CD14-positive monocyte (primary cell): ENCODE results near the gene TSPOAP1. TPM values are rescaled to one million over a fixed set of nuclear protein-coding genes. Genes with fewer than 3 reads are reported as not detected.

Experiments
- DNase-seq, 3 donors: peaks; one replicate each; pipeline ENCODE4 v3.0.0-alpha.2; 2011 to 2022
- H2AFZ ChIP-seq: 2 replicates; pipeline ENCODE4 v1.6.0; 2012; ENCODE audit warnings: mild to moderate bottlenecking, low read depth, low read length, inconsistent platforms; ENCODE audit not compliant: insufficient read depth, poor library complexity, severe bottlenecking
- H3K27ac ChIP-seq, 2 donors: 1 replicate in 1 of 2; 2 replicates in 1 of 2; pipeline ENCODE4 v1.5.1; 2012 to 2013; ENCODE audit warnings: low read length in 2 of 2, control low read depth in 1 of 2, inconsistent platforms in 1 of 2, low read depth in 1 of 2, mild to moderate bottlenecking in 1 of 2
- H3K27me3 ChIP-seq, 2 donors: one replicate each; pipeline versions ENCODE4 v1.6.0 to v1.6.1; 2011 to 2013; ENCODE audit warnings: low read length in 2 of 2; ENCODE audit not compliant: control insufficient read depth in 2 of 2, insufficient read depth in 2 of 2
- H3K36me3 ChIP-seq, 2 donors: replicated peaks in 1 of 2; 1 replicate in 1 of 2; 2 replicates in 1 of 2; pipeline versions ENCODE4 v1.5.1 to v1.6.1; 2012 to 2013; ENCODE audit warnings: low read length in 2 of 2, control low read depth in 1 of 2, inconsistent platforms in 1 of 2, mild to moderate bottlenecking in 1 of 2; ENCODE audit not compliant: insufficient read depth in 2 of 2, control insufficient read depth in 1 of 2
- H3K4me1 ChIP-seq, 2 donors: 1 replicate in 1 of 2; 2 replicates in 1 of 2; pipeline versions ENCODE4 v1.5.1 to v1.6.1; 2012 to 2013; ENCODE audit warnings: low read length in 2 of 2, control low read depth in 1 of 2, inconsistent platforms in 1 of 2, mild to moderate bottlenecking in 1 of 2, moderate library complexity in 1 of 2; ENCODE audit not compliant: insufficient read depth in 2 of 2, control insufficient read depth in 1 of 2
- H3K4me2 ChIP-seq: replicated peaks from 2 replicates; pipeline ENCODE3; 2012; ENCODE audit warnings: low read length, moderate library complexity, mild to moderate bottlenecking; ENCODE audit not compliant: poor library complexity, severe bottlenecking; ENCODE audit errors: extremely low read depth
- H3K4me3 ChIP-seq, 3 experiments: fragments of 200-600 bp in 1 of 3; sonication (generic) in 1 of 3; replicated peaks in 1 of 3; 1 replicate in 2 of 3; 2 replicates in 1 of 3; pipeline ENCODE4 v1.5.1; 2011 to 2013; ENCODE audit warnings: low read length in 3 of 3, mild to moderate bottlenecking in 3 of 3, control low read depth in 2 of 3, low read depth in 2 of 3, inconsistent platforms in 1 of 3, moderate library complexity in 1 of 3
- H3K79me2 ChIP-seq: 2 replicates; pipeline ENCODE4 v1.6.0; 2012; ENCODE audit warnings: mild to moderate bottlenecking, control low read depth, inconsistent platforms, low read length, moderate library complexity; ENCODE audit not compliant: insufficient read depth
- H3K9ac ChIP-seq: 2 replicates; pipeline ENCODE4 v1.6.0; 2017; ENCODE audit warnings: low read length, mild to moderate bottlenecking; ENCODE audit not compliant: insufficient read depth, poor library complexity, severe bottlenecking
- H3K9me3 ChIP-seq, 2 donors: replicated peaks in 1 of 2; 1 replicate in 1 of 2; 2 replicates in 1 of 2; pipeline versions ENCODE4 v1.5.1 to v1.6.1; 2012 to 2013; ENCODE audit warnings: low read length in 2 of 2, control low read depth in 1 of 2; ENCODE audit not compliant: control insufficient read depth in 1 of 2, insufficient read depth in 1 of 2
- H4K20me1 ChIP-seq: 2 replicates; pipeline ENCODE4 v1.6.0; 2012; ENCODE audit warnings: mild to moderate bottlenecking, low read length, control low read depth, moderate library complexity; ENCODE audit not compliant: insufficient read depth
- H3K27ac Mint-ChIP-seq, 7 donors: one replicate each; pipeline ENCODE4 v1.8.0; 2020; ENCODE audit warnings: mild to moderate bottlenecking in 7 of 7, mixed read lengths in 7 of 7, moderate library complexity in 6 of 7, inconsistent platforms in 2 of 7
- H3K27me3 Mint-ChIP-seq, 3 donors: one replicate each; pipeline ENCODE4 v1.8.0; 2021 to 2022; ENCODE audit warnings: low read depth in 3 of 3, mild to moderate bottlenecking in 3 of 3, mixed read lengths in 3 of 3, moderate library complexity in 3 of 3, inconsistent platforms in 1 of 3
- H3K36me3 Mint-ChIP-seq, 2 donors: one replicate each; pipeline ENCODE4 v1.8.0; 2020; ENCODE audit warnings: mixed read lengths in 2 of 2, inconsistent platforms in 1 of 2, mild to moderate bottlenecking in 1 of 2
- H3K4me1 Mint-ChIP-seq: one replicate; pipeline ENCODE4 v1.8.0; 2020; ENCODE audit warnings: mild to moderate bottlenecking, mixed read lengths
- H3K4me3 Mint-ChIP-seq, 2 donors: one replicate each; pipeline ENCODE4 v1.8.0; 2020; ENCODE audit warnings: mild to moderate bottlenecking in 2 of 2, mixed read lengths in 2 of 2, moderate library complexity in 1 of 2
- H3K9me3 Mint-ChIP-seq, 7 donors: one replicate each; pipeline ENCODE4 v1.8.0; 2020 to 2022; ENCODE audit warnings: mixed read lengths in 7 of 7, mild to moderate bottlenecking in 6 of 7, moderate library complexity in 6 of 7, inconsistent platforms in 2 of 7
- WGBS: methylation state at CpG from one replicate; pipeline ENCODE4 v1.1.5; 2013; ENCODE audit warnings: missing lambda C conversion rate; ENCODE audit not compliant: insufficient coverage; 5-methylcytosine and 5-hydroxymethylcytosine counted together
- intact Hi-C, 2 donors: fragments of 100-400 bp; cut with micrococcal nuclease; formaldehyde crosslinking; loops; one replicate each; pipeline versions ENCODE4 v1.15.0 to v1.15.1; 2023
- polyA plus RNA-seq, 3 donors: library from polyadenylated mRNA; depleted of rRNA in 1 of 3; unstranded in 2 of 3; stranded (reverse) in 1 of 3; fragments of 300-500 nt in 2 of 3; fragments of >200 nt in 1 of 3; fragmentation: Illumina TruSeq in 2 of 3; gene quantifications; 1 replicate in 2 of 3; 2 replicates in 1 of 3; pipeline ENCODE4 v1.2.3, GENCODE V29; 2012 to 2021
- TF ChIP-seq, protein P1 (sequence below): fragments of 200-600 bp; IDR thresholded peaks from one replicate; pipeline ENCODE4 v1.8.0; 2022; ENCODE audit warnings: antibody characterized with exemption, mild to moderate bottlenecking

TSPOAP1 gene
- polyA plus RNA-seq, 3 donors: 0.10 to 14.0 (median 0.18) TPM

DNA sequence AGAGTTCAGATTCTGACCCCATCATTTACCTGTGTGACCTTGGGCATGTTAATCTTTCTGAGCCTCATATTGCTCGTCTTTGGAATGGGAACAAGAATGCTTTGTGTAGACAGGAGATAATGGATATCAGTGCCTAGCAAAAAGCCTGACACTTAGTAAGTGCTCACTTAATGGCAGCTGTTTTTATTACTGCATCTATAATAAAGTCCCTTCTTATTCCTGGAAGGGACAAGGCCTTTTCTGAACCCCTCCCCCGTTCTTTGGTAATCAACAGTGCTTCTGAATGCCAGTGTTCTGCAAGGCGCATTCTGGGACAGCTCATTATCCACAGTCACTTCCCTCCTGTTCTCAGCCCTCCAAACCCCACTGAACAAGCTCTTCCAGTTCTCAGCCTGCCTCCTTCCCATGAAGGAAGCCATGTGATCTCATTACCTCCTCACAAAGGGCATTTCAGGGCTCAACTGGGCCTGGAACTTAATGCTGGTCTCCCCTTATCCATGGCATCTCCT is 48.6 kb upstream of the TSPOAP1 start:
- no peak overlapping the region for H3K27ac ChIP-seq
- no peak overlapping the region for H3K4me2 ChIP-seq
- H3K4me3 Mint-ChIP-seq: no peak overlapping the region
- 65% methylated on average over 2 of the region's 3 CpGs for WGBS
- H3K4me1 ChIP-seq: peaks cover 26 to 30% of the 10 kb centered on the region in 2 donors
- no peaks in the 10 kb centered on the region for H3K79me2 ChIP-seq
- TF ChIP-seq, protein P1, sequence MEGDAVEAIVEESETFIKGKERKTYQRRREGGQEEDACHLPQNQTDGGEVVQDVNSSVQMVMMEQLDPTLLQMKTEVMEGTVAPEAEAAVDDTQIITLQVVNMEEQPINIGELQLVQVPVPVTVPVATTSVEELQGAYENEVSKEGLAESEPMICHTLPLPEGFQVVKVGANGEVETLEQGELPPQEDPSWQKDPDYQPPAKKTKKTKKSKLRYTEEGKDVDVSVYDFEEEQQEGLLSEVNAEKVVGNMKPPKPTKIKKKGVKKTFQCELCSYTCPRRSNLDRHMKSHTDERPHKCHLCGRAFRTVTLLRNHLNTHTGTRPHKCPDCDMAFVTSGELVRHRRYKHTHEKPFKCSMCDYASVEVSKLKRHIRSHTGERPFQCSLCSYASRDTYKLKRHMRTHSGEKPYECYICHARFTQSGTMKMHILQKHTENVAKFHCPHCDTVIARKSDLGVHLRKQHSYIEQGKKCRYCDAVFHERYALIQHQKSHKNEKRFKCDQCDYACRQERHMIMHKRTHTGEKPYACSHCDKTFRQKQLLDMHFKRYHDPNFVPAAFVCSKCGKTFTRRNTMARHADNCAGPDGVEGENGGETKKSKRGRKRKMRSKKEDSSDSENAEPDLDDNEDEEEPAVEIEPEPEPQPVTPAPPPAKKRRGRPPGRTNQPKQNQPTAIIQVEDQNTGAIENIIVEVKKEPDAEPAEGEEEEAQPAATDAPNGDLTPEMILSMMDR: no peak
- H3K4me3 ChIP-seq: no peak overlapping the region
- intact Hi-C loops: no loop called here
- no peaks in the 10 kb centered on the region for H3K27me3 ChIP-seq
- H2AFZ ChIP-seq: no peak overlapping the region
- H3K9ac ChIP-seq: no peak overlapping the region
- H3K27ac Mint-ChIP-seq: peak overlapping the region in 3 of 7 donors; percentile 21 to 69 (median 54)
- H3K9me3 ChIP-seq: no peaks in the 10 kb centered on the region
- H3K9me3 Mint-ChIP-seq: peaks cover 0 to 2% (median 0%) of the 10 kb centered on the region in 7 donors
- H3K36me3 Mint-ChIP-seq: no peaks in the 10 kb centered on the region
- peaks cover 2 to 19% (median 15%) of the 10 kb centered on the region in 3 donors for H3K27me3 Mint-ChIP-seq
- H4K20me1 ChIP-seq: no peaks in the 10 kb centered on the region
- DNase-seq: no peak
- peaks cover 33% of the 10 kb centered on the region for H3K4me1 Mint-ChIP-seq
- H3K36me3 ChIP-seq: no peaks in the 10 kb centered on the region

DNA sequence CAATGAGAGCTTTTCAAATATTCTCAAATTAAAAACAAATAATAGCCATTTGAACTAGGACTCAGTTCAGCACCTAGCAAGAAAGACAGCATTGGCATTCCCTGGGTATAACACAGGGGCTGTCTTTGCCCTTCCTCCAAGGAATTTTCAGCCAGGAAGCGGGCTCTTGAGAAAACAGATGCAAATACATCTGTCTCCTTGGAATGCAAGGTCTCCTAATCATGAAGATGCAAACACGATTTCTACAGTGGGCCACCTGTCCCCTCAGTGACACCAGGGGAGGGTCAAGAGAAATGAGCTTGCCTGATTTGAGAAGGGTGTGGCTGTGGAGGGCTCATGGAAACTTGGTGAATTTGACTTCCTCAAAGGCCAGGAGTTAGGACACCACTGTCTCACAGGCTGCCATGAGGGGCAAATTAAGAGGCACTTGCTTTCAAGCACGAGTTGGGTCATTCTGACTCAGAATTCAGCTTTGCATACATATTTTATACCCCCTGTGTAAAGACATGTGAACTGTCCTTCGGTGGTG is 47.9 kb upstream of the TSPOAP1 start:
- peak overlapping the region in 2 of 7 donors; percentile 1 to 32 for H3K27ac Mint-ChIP-seq
- peaks cover 26 to 27% of the 10 kb centered on the region in 2 donors for H3K4me1 ChIP-seq
- H3K4me2 ChIP-seq: no peak overlapping the region
- WGBS: 88% methylated on average over 2 of the region's 4 CpGs
- H3K4me1 Mint-ChIP-seq: peaks cover 28% of the 10 kb centered on the region
- H4K20me1 ChIP-seq: no peaks in the 10 kb centered on the region
- H3K36me3 ChIP-seq: no peaks in the 10 kb centered on the region
- peaks cover 0 to 2% (median 0%) of the 10 kb centered on the region in 7 donors for H3K9me3 Mint-ChIP-seq
- no peak overlapping the region for H3K27ac ChIP-seq
- H3K36me3 Mint-ChIP-seq: no peaks in the 10 kb centered on the region
- H3K4me3 ChIP-seq: no peak overlapping the region
- no peaks in the 10 kb centered on the region for H3K79me2 ChIP-seq
- TF ChIP-seq, protein P1: no peak
- no peaks in the 10 kb centered on the region for H3K27me3 ChIP-seq
- peak; percentile 47 to 68 (median 61) for DNase-seq
- no peak overlapping the region for H3K4me3 Mint-ChIP-seq
- no peak overlapping the region for H2AFZ ChIP-seq
- intact Hi-C loops: no loop called here
- H3K9ac ChIP-seq: no peak overlapping the region
- H3K9me3 ChIP-seq: no peaks in the 10 kb centered on the region
- H3K27me3 Mint-ChIP-seq: peaks cover 2 to 17% (median 15%) of the 10 kb centered on the region in 3 donors
